ENCODE results near the gene GPC3.

DNA sequence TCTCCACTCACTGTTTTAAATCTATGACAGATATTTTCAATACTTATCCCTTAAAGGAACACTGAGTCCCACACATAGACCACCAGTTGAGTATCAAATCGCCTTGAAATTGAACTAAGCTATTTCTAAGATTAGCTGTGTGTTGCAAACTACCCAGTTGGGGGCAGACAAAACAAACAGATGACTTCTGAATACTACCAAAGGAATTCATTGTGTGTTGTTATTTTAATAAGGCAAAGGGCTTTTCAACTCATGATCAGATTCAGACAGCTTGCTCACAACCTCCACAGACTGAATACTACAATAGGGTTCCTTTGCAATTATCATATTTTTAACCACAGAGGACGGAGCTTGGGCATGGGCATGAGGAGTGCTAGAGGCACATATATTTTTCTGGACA, 287.1 kb downstream of the GPC3 start:
- TF ChIP-seq POLR2A (IDR thresholded peaks at IDR 0.05; ENCODE audit: low read depth) (no peak), POLR2AphosphoS5 (IDR thresholded peaks at IDR 0.05) (no peak), EP300 (IDR thresholded peaks at IDR 0.05) (no peak)

Data from esophagus muscularis mucosa (tissue), 3 donors.